Measurements from ENCODE around the gene UGT1A4. TPM values are rescaled to one million over a fixed set of nuclear protein-coding genes. Genes with fewer than 3 reads are reported as not detected.

The UGT1A4 gene
- total RNA-seq, 1 experiment from 2014 or later: not detected

DNA sequence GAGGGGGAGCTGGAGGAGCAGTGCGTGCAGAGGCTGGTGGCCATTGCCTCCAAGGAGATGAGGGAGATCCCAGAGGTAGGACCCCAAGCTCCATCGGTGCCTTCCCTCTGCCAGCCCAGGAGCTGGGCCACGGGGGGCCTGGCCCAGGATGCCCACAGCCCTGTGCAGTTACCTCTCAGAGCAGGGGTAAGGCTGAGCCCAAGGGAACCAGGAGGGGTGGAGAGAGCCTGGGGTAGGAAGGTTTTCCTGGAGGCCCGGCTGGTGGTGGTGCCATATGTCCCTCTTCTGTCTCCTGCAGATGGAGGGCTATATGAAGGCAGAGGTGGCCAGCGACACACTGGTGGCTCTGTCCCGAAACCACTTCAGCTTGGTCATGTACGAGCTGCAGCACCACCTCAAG is 71.0 kb downstream of the UGT1A4 start:
- H3K23ac ChIP-seq (ENCODE audit: insufficient read length, low read depth, low read length): no peak overlapping the region
- Mint-ChIP-seq H3K36me3 (ENCODE audit: insufficient read depth in 1 of 3, low read depth in 3 of 3) (no peaks in the 10 kb centered on the region; a peak in 1 of 7 replicates), H3K9me3 (peaks cover 3 to 5% of the 10 kb centered on the region in 2 experiments; a peak in 2 of 5 replicates), H3K4me1 (no peaks in the 10 kb centered on the region), H3K27ac (no peak overlapping the region), H3K27me3 (ENCODE audit: low read depth) (peaks cover 10% of the 10 kb centered on the region), H3K4me3 (no peak overlapping the region)
- H3K4me2 ChIP-seq (ENCODE audit: insufficient read depth, insufficient read length, low read length): no peak overlapping the region
- no peak overlapping the region for H2BK5ac ChIP-seq (ENCODE audit: insufficient read length, low read length)
- no peak overlapping the region for H2BK20ac ChIP-seq (ENCODE audit: low read depth, low read length, poor library complexity, severe bottlenecking)
- H3K4ac ChIP-seq (ENCODE audit: low read depth, low read length): no peak overlapping the region
- no peak overlapping the region for H4K8ac ChIP-seq (replicated peaks; ENCODE audit: insufficient read length, low read depth, low read length)
- no peak overlapping the region for H2AK5ac ChIP-seq (ENCODE audit: insufficient read length, low read length)
- no peaks in the 10 kb centered on the region for H4K20me1 ChIP-seq (ENCODE audit: control insufficient read depth, insufficient read depth, insufficient read length)
- H3K79me1 ChIP-seq (ENCODE audit: insufficient read depth, low read depth, low read length, poor library complexity, severe bottlenecking): no peaks in the 10 kb centered on the region
- DNase-seq: peak; percentile 23
- H3K18ac ChIP-seq (ENCODE audit: insufficient read length, low read depth, low read length): no peak overlapping the region
- no peaks in the 10 kb centered on the region for H3K79me2 ChIP-seq (ENCODE audit: insufficient read depth, low read length)
- no peak for TF ChIP-seq CTCF (conservative IDR thresholded peaks at IDR 0.05)
- H2AFZ ChIP-seq (ENCODE audit: low read length): no peak overlapping the region
- H3K27ac ChIP-seq (ENCODE audit: insufficient read length, low read depth, low read length): no peak overlapping the region
- H3K9me3 ChIP-seq (ENCODE audit: control insufficient read depth, low read depth, low read length): no peaks in the 10 kb centered on the region
- no peak overlapping the region; the same call in 1 of the 2 replicates for H3K14ac ChIP-seq (ENCODE audit: insufficient read depth, low read length)
- no peak overlapping the region for H4K5ac ChIP-seq (ENCODE audit: insufficient read length, low read depth, low read length)
- H2BK12ac ChIP-seq (ENCODE audit: insufficient read length, low read depth, low read length): no peak overlapping the region
- no peak overlapping the region for H4K91ac ChIP-seq (ENCODE audit: insufficient read length, low read depth, low read length)
- H3K4me1 ChIP-seq (ENCODE audit: insufficient read depth, low read length): no peaks in the 10 kb centered on the region
- H3T11ph ChIP-seq (ENCODE audit: low read length): no peak overlapping the region
- H3K56ac ChIP-seq (ENCODE audit: insufficient read length, low read depth, low read length): no peak overlapping the region
- WGBS (ENCODE audit: extremely low coverage, insufficient read length, low lambda C conversion rate): no CpG with 5 or more reads among the region's 7 CpGs
- H2BK120ac ChIP-seq (ENCODE audit: low read depth, low read length, poor library complexity, severe bottlenecking): no peak overlapping the region
- H3K9ac ChIP-seq (ENCODE audit: extremely low read depth, insufficient read length, low read length): no peak overlapping the region
- no peaks in the 10 kb centered on the region for H3K23me2 ChIP-seq (ENCODE audit: insufficient read length, low read depth, low read length, poor library complexity, severe bottlenecking)
- no peak overlapping the region for H2BK15ac ChIP-seq (ENCODE audit: low read depth, low read length)
- H3K27me3 ChIP-seq (ENCODE audit: insufficient read depth, low read length): no peaks in the 10 kb centered on the region
